Measurements from ENCODE around the gene CFAP210. TPM values are rescaled to one million over a fixed set of nuclear protein-coding genes. Genes with fewer than 3 reads are reported as not detected.

The CFAP210 gene
- total and polyA plus RNA-seq, 2 experiments from 2014 or later: 3.7 TPM; not detected in 1

GRCh38 chr2:169625781-169626180 lies 68.4 kb downstream of the CFAP210 start (continued):
- TF ChIP-seq, protein P1, sequence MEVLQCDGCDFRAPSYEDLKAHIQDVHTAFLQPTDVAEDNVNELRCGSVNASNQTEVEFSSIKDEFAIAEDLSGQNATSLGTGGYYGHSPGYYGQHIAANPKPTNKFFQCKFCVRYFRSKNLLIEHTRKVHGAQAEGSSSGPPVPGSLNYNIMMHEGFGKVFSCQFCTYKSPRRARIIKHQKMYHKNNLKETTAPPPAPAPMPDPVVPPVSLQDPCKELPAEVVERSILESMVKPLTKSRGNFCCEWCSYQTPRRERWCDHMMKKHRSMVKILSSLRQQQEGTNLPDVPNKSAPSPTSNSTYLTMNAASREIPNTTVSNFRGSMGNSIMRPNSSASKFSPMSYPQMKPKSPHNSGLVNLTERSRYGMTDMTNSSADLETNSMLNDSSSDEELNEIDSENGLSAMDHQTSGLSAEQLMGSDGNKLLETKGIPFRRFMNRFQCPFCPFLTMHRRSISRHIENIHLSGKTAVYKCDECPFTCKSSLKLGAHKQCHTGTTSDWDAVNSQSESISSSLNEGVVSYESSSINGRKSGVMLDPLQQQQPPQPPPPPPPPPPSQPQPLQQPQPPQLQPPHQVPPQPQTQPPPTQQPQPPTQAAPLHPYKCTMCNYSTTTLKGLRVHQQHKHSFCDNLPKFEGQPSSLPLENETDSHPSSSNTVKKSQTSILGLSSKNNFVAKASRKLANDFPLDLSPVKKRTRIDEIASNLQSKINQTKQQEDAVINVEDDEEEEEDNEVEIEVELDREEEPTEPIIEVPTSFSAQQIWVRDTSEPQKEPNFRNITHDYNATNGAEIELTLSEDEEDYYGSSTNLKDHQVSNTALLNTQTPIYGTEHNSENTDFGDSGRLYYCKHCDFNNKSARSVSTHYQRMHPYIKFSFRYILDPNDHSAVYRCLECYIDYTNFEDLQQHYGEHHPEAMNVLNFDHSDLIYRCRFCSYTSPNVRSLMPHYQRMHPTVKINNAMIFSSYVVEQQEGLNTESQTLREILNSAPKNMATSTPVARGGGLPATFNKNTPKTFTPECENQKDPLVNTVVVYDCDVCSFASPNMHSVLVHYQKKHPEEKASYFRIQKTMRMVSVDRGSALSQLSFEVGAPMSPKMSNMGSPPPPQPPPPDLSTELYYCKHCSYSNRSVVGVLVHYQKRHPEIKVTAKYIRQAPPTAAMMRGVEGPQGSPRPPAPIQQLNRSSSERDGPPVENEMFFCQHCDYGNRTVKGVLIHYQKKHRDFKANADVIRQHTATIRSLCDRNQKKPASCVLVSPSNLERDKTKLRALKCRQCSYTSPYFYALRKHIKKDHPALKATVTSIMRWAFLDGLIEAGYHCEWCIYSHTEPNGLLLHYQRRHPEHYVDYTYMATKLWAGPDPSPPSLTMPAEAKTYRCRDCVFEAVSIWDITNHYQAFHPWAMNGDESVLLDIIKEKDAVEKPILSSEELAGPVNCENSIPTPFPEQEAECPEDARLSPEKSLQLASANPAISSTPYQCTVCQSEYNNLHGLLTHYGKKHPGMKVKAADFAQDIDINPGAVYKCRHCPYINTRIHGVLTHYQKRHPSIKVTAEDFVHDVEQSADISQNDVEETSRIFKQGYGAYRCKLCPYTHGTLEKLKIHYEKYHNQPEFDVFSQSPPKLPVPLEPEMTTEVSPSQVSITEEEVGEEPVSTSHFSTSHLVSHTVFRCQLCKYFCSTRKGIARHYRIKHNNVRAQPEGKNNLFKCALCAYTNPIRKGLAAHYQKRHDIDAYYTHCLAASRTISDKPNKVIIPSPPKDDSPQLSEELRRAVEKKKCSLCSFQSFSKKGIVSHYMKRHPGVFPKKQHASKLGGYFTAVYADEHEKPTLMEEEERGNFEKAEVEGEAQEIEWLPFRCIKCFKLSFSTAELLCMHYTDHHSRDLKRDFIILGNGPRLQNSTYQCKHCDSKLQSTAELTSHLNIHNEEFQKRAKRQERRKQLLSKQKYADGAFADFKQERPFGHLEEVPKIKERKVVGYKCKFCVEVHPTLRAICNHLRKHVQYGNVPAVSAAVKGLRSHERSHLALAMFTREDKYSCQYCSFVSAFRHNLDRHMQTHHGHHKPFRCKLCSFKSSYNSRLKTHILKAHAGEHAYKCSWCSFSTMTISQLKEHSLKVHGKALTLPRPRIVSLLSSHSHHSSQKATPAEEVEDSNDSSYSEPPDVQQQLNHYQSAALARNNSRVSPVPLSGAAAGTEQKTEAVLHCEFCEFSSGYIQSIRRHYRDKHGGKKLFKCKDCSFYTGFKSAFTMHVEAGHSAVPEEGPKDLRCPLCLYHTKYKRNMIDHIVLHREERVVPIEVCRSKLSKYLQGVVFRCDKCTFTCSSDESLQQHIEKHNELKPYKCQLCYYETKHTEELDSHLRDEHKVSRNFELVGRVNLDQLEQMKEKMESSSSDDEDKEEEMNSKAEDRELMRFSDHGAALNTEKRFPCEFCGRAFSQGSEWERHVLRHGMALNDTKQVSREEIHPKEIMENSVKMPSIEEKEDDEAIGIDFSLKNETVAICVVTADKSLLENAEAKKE (CRISPR knock-in tag; IDR thresholded peaks at IDR 0.05): no peak

GRCh38 chr2:169623235-169623634 lies 71.0 kb downstream of the CFAP210 start:
- DNase-seq (ENCODE audit: low spot score): no peak
- Histone ChIP-seq H3F3A (replicated peaks; ENCODE audit: low read depth) (no peaks in the 10 kb centered on the region), H3K36me3 (ENCODE audit: insufficient read depth) (no peaks in the 10 kb centered on the region; the same call in none of the 2 replicates), H3K4me3 (no peak overlapping the region), H2AFZ (no peak overlapping the region), H3K4me2 (no peak overlapping the region), H3K9me2 (ENCODE audit: insufficient read depth) (no peaks in the 10 kb centered on the region), H4K20me1 (replicated peaks; ENCODE audit: insufficient read depth) (peaks cover 8% of the 10 kb centered on the region; the same call in 1 of the 2 replicates), H3K27me3 (ENCODE audit: insufficient read depth) (no peaks in the 10 kb centered on the region), H3K4me1 (ENCODE audit: insufficient read depth) (no peaks in the 10 kb centered on the region), H3K27ac (ENCODE audit: low read depth) (no peak overlapping the region), H3K79me2 (replicated peaks; ENCODE audit: insufficient read depth) (peaks cover 24% of the 10 kb centered on the region)
- Mint-ChIP-seq H3K4me1 (no peaks in the 10 kb centered on the region), H3K27ac (no peak overlapping the region), H3K9me3 (no peaks in the 10 kb centered on the region), H3K27me3 (ENCODE audit: insufficient read depth, low read depth, poor library complexity) (peaks cover 3% of the 10 kb centered on the region), H3K36me3 (ENCODE audit: low read depth) (peaks cover 32% of the 10 kb centered on the region), H3K4me3 (no peak overlapping the region)
- no peak for ATAC-seq
- no peak for TF ChIP-seq ZNF114 (CRISPR knock-in tag; IDR thresholded peaks at IDR 0.05)
- TF ChIP-seq REST (IDR thresholded peaks at IDR 0.05; ENCODE audit: unreplicated experiment): no peak
- TF ChIP-seq, protein P1 (CRISPR knock-in tag; IDR thresholded peaks at IDR 0.05): no peak
- TF ChIP-seq EZH2phosphoT487 (IDR thresholded peaks at IDR 0.05; ENCODE audit: unreplicated experiment): no peak
- TF ChIP-seq EZH2 (IDR thresholded peaks at IDR 0.05; ENCODE audit: low read depth, unreplicated experiment): no peak
